Germinal center (tissue), 1 donor: ENCODE data around the gene PBXIP1.
"Not testable (repeated sequence)": the region's sequence is repeated elsewhere in the genome, so short reads cannot be mapped to it uniquely, and the experiment has no call there.

ENCODE experiments used
- DNase-seq: peaks from one replicate; pipeline ENCODE4 v3.0.0; 2012; ENCODE audit warnings: mixed read lengths, low spot score

PBXIP1 gene

DNA sequence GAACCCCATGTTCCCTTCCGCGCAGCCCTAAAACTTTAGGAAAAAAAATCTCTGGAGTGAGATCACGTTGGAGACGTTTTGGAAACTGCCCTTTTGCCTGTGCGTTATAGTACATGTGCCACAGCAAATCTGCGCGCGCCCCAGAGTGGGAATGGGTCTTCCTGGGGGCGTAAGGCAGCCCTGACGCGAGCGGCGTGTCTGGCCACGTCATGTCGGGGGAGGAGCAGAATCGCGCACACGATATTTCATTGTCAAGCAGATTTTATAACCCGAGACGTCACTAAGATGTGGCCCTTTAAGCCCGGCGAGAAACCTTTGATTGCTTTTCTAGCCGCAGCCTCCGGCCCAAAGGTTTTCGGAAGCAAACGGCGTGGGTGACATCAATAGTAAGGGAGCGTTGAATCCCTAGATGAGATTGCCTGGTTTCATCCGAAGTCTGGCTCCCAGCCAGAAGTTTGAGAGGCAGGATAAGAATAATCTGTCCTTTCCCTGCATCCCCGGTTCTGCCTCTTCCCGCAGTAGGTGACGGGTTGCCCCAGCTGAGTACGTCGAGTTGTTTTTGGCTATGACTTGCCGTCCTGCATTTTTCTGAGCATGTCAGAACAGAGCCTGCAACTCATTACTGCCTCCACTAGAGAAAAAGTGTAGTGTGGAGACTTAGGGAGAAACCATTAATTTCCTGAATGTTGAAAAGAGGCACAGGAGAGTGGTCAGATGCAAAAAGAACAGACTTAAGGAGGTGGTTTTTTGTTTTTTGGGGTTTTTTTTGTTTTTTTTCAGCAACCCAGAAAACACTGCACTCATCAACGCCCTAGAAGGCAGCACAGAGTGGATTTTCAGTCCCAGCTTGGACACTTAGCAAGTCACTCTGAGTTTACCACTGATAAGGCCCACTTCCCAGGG is 18.6 kb downstream of the PBXIP1 start:
- peak; percentile 91 for DNase-seq

DNA sequence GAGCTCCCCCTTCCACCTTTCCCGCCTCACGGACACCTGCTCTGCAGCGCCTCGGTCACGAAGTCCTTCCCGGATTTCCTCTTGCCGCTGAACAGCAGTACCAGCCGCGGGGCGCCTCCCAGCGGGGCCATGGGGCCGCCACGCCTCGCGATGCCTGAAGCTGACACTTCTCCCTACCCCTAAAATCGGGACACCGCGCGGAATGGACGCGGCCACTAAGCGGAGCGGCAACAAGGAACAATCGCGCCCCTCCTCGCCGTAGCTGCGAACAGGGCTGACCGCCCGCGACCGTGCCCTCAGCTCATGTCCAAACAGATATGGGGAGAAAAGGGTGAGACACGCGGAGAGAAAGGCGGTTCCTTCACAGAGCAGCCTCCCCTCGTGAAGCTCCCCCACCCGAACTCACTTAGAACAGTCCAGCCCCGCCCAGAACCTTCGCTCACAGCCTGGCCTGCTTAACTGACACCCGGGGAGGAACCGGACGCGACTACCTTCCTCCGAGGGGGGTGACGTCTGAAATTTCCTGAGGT is 19.3 kb downstream of the PBXIP1 start, which contains the start of gene PMVK:
Gene PMVK (minus strand): TSS at position 165 of the 530 bp plus-strand sequence. CDS start 34 bp downstream, at position 131.
- DNase-seq, result peak; percentile 97

DNA sequence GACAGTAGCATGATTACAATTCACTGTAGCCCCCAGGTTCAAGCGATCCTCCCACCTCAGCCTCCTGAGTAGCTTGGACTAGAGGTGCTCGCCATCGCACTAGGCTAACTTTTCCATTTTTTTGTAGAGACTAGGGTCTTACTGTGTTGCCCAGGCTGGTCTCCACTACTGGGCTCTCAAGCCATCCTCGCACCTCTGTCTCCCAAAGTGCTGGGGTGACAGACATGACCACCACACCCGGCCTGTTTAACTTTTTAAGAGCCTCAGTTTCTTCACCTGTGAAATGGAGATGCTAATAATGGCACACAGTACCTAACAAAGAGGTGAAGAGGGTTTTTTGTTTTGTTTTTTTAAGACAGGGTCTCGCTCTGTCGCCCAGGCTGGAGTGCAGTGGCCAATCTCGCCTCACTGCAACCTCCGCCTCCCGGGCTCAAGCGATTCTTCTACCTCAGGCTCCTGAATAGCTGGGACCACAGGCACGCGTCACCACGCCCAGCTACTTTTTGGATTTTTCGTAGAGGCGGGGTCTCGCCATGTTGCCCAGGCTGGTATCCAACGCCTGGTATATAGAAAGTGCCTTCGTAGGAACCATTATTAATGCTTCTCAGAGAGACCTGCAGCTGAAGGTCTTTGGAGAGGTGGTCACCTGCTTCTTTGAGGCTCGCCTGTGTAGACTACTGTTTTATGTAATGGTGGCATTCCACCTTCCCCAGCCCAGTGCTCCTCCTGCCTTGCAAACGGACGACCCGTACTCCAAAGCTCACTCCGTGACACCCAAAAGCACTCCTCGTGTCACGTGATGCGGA is 19.9 kb downstream of the PBXIP1 start:
- no peak for DNase-seq

DNA sequence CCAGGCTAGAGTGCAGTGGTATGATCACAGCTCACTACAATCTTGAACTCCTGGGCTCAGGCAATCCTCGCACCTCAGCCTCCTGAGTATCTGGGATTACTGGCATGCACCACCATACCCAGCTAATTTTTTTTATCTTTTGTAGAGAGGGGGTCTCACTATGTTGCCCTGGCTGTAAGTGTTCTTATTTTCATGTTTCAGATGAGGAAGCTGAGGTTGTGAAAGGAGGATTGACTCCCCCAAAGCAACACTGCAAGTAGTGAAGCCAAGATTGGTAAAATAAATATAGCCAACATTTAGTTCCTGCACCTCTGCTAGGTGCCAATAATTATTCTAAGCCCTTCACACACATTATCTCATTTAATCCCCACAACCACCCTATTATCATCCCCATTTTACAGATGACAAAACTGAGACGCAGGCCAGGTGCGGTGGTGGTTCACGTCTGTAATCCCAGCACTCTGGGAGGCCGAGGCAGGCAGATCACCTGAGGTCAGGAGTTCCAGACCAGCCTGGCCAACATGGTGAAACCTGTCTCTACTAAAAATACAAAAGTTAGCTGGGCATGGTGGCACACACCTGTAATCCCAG is 21.4 kb downstream of the PBXIP1 start:
- DNase-seq, result no peak

DNA sequence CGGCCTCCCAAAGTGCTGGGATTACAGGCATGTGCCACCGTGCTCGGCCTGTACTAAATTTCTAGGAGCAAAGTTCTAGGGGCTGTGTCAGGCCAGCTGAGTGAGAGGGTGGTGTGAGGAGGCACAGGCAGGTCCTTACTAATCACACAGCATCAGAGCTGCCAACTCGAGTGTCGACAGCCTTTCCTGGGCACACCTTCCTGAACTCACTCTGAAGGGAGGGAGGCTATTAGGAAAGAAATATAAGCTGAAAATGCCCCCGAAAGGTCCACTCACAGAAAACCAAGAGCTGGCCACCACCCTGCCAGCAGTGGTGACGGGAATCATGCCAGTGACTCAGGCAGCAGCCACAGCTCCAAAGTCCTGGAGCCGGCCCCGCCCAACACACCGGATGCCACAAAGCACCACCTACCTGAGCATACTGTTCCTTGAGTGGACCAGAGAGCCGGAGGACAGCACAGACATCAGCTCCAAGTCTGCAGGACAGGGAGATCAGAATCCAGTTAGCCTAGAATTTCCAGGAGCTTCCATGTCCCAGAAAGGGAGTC is 23.9 kb downstream of the PBXIP1 start:
- no peak for DNase-seq

DNA sequence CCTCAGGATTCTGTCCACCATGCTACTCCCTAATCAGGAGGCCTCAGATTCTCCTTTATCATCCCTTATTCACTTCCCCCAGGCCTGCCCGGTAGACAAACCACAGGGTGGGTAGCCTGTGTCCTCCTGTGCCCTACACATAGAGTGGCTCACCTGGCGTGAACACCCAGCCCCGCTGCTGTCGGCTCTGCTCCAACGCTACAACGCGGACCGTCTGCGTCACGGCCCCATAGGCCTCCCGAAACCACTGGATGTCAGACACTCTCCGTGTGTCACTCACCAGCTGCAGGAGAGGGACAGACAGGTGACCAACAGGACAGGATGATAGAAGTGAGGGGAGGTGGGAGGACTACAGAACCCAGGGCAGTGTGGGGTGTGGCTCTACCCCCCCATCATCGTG is 29.7 kb downstream of the PBXIP1 start:
- no peak for DNase-seq

DNA sequence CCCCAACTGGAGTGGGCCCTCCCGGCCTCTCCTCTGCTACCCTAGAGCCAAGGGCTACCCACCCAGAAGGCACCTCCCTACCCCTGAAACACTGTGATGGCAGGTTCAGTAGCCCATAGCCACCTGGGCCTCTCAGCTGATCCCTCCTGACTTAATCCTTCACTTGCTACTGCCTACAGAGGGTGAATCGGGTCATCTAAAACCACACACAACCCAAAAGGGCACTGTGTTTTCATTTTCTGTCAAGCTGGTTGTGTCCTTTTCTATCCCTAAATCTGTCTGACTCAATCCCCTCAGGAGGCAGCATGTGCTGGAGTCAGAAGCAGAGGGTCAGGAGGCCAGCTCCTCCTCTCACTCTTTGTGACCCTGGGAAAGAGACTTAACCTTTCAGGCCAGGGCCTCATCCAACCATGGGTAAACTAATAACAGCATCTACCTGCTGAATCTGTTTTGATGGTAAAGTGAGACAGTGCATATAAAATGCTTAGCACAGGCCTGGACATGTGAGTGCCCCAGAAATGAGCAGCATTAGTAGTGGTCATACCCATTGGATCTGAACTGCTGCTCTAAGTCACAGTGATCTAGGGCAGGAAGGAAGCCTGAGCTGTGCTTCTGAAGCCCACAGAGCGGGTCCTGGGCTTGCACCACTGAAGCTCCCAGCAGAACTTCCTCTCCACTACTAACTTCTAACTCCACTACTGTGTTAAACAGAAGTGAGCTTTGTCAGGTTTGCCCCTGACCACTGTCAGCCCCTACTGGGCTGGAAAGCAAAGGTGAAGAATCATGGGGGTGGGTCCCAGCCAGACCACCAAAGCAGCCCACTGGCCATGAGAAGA is 30.3 kb downstream of the PBXIP1 start:
- no peak for DNase-seq

DNA sequence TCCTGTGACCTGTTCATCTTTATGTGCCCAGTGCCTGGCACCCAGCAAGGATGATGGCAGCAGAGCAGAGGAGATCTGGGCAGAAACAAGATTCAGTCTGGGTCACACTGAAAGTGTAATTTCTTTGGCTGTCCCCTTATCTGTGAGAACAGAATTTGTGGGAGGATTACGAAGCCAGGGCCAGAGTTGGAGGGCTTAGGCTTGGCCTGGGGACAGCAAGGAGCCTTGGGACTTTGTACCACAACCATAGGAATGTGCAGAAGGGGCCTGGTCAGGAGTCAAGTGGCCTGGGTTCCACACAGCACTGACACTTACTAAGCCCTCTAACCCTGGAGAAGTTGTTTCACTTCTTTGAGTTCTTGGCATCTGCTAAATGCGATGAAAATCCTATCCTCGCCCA is 32.2 kb downstream of the PBXIP1 start:
- DNase-seq, result no peak

DNA sequence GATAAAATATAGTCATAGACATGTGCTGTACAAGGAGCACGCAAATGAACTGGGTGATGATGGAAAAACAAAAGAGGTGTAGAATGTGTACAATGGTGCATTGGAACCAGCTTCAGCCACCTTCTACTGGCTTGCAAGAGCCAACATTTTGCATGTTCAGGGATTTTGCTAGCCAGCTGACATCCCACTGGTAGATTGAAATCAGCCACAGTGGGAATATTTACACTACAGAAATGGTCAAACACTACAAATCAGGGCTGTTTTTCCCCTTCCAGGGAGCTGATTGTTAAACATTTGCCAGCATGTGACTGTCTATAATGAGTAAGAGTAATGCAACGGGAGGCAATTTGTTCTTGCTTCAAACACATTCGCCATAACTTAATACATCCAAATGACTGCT is 42.6 kb downstream of the PBXIP1 start:
- no peak for DNase-seq

DNA sequence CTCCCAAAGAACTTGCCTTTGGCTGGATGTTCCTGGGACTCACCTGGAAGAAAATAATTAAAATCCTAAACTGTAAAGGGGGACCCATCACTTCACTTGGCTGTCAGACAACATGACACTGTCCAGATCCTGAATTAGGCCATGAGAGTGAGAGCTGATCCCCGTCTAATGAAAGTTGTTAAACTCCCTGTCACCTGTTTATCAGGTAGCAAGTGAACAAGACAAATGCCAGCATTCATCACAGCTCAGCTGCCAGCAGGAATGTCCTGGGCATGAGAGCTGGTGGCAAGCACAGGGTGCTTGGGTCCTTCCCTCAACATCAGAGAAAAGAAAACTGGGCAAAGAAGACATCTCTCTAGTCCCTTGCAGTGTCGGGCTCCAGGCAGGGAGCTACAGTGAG is 43.1 kb downstream of the PBXIP1 start:
- DNase-seq, result no peak

DNA sequence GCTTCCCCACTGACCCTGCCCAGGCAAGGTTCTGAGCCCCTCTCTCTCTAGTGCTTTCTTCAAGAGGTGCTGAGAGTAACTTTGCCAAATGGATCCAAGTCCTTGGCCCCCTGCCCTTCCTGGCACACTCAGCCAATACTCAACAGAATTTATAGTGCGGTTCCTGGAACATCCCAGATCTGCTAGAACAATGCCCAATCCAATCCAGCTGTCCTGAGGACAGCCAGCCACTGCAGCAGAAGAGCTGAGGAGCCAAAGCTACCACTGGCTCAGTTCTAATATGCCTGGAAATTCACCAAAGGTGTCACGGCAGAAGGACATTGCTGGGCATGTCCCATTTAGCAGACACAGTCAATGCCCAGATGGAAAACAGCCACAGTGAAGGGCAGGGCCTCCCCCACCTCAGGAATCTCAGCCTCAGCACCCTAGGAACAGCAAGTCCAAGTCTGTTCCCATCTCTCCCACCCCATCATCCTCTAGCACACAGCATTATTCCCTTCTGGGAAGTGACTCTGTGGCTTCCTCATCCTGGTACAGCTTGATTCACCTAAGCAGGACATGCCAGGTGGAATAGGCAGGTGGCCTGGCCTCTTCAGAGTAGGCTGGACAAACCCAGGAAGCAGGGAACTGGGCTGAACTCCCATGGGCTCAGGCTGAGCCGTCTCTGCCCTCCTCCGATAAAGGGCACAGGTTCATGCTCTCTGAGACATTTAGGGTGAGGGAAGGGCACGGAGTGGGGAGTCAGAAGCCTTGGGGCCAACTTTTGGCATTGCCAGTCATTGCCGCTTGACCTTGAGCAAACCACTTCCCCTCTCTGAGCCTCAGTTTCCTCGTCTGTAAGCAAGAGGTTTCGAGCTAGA is 44.0 kb downstream of the PBXIP1 start:
- no peak for DNase-seq

DNA sequence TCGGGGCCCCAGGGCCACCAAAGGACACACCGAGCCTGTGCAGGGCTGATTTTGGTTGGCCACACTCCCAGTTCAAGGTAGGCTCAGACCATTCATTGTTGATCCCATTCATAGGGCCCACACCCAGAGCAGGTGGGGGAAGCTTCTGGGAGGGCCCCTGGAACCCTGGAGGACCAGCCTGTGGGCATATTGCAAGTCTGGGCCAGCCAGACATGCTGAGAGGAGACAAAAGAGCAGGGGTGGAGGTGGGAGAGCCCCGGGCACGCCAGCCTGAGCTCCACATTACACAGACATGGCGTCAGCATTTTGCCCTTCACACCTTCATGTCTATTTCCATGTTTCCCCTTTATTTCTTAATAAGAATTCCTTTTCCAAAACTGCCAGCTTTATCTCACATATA is 45.0 kb downstream of the PBXIP1 start:
- DNase-seq, result no peak

DNA sequence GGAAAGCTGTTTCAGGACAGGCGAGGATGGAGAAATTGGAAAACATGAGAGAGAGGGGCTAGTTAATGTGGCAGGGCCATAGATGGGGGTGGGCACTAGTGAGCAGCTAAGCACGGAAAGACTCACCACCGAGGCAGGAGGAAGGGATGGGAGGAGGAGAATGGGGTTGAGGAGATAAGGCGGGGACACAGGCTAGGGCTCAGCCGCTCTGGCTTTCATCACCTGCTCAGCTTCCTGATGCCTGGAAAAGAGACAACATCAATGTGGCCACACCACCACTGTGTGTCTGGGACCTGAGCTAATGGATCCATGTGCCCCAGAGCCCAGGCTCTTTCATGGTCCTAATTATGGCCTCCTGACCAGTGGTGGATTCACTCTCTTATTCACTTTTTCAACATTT is 47.0 kb downstream of the PBXIP1 start:
- DNase-seq, result no peak

DNA sequence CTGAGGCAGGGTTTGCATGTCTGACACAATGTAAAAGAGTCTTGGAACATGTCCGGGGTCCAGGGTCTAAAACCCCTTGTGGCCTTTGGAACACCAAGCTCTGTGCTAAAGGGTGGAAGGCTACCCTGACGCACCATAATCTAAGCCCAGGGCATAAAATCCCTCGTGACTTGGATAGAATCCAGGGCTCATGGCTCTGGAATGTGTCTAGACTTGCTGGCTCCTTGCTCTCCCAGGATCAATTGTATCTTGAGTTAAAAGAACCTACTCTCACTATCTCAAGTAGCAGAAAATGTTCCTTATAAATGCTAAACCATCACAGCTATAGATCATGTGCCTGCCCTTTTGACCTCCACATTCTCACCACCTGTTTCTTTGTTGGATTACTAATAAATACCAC is 47.8 kb downstream of the PBXIP1 start:
- not testable (repeated sequence) for DNase-seq

DNA sequence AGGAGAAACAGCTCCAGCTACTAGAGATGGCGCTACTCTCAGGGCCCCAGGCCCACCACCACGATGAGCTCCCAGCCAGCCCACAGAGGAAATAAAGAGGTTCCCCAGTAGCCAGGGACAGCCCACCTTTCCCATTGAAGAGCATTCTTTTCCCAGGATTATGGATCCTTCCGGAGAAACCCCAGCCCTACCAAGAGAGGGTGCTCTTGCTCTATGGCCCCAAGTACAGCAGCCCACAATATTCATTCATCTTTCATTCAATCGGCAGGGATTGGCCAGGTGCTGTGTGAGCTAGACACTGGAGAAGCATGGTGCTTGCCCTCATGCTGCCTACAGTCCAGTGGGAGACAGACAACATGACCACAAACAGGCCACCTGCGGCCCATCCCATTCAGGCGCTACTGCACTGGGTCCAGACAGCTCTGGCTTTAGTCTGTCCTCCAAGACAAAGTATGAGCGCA is 49.2 kb downstream of the PBXIP1 start:
- no peak for DNase-seq

DNA sequence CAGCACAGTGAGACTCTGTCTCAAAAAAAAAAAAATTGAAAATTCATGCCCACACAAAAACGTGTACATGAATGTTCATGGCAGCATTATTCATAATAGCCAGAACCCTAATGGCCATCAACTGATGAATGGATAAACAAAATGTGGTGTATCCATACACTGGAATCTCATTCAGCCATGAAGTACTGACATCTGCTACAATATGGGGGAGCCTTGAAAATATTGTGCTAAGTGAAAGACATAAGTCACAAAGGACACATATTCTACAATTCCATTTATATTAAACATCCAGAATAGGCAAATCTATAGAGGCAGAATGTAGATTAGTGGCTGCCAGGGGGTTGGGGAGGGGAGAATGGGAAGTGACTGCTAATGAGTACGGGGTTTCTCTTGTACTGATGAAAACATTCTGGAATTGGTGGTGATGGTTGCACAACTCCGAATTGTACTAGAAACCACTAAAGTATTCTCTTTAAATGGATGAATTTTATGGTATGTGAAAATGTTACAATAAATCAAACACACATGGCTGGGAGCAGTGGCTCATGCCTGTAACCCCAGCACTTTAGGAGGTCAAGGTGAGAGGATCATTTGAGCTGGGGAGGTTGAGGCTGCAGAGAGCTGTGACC is 52.8 kb downstream of the PBXIP1 start:
- DNase-seq, result no peak

DNA sequence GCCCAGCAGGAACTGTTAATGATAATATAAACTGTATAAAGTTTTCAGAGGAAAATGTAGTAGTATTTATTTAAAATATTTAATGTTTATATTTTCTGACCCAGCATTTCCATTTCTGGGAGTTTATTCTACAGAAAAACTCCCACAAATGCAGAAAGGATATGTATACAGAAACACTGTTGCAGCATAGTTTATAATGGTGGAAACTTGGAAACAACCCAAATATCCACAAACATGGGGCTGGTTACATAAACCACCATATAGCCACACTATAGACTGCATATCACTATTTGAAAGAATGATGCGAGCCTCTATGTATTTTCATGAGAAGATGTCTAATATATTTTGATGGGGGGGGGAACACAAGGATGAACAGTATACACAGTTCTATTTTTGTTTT is 54.3 kb downstream of the PBXIP1 start:
- no peak for DNase-seq

DNA sequence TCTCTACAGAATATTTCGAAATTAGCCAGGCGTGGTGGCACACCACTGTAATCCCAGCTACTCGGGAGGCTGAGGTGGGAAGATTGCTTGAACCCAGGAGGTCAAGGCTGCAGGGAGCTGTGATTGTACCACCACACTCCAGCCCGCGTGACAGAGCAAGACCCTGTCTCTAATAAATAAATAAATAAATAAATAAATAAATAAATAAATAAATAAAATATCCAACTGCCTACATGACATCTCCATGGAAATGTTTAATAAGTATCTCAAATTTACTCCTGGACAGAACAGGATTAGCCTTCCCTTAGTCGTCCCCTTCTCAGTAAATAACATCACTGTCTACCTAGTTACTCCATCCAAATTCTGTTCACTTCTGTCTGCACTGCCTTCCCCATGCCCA is 56.9 kb downstream of the PBXIP1 start:
- DNase-seq, result no peak

DNA sequence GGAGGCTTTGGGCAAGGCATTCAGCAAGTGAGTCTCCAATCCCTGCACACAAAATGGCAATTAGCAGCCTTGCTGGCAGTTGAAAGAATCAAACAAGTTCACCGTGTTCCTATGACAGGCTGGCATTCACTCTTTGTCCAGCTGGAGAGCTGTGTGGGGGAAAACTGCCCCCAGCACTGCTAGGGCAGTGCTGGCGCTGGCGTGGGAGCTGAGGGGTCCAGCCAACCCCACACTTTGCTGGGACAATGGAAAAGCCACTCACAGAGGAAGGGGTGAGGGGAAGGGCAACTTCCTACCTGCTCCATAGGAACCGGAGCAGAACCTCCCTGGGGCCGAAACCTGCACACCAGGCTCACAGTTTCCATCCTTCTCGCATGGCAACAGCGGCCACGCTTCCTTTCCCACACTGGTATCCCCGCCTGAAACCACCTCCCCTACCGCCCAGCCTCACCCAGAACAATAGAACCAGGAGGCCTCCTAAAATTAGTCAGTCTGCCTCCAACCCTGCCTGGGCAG is 59.1 kb downstream of the PBXIP1 start:
- DNase-seq, result no peak
